H9 (cell line): ENCODE data around the gene KCTD17. TPM values are rescaled to one million over a fixed set of nuclear protein-coding genes. Genes with fewer than 3 reads are reported as not detected.

Experiments
- DNase-seq: peaks from one replicate; pipeline ENCODE4 v3.0.0-alpha.2; 2017
- H2AFZ ChIP-seq: one replicate; pipeline ENCODE4 v1.6.1; 2013; ENCODE audit warnings: mild to moderate bottlenecking, low read length, control low read depth, moderate library complexity
- H2AK5ac ChIP-seq: 2 replicates; pipeline ENCODE4 v1.6.1; 2013; ENCODE audit warnings: low read length, control low read depth, mixed read lengths; ENCODE audit not compliant: insufficient read length
- H2BK120ac ChIP-seq: one replicate; pipeline ENCODE4 v1.6.1; 2013; ENCODE audit warnings: low read depth, mild to moderate bottlenecking, low read length, control low read depth, inconsistent platforms; ENCODE audit not compliant: poor library complexity, severe bottlenecking
- H2BK12ac ChIP-seq: 2 replicates; pipeline ENCODE4 v1.6.1; 2013; ENCODE audit warnings: low read length, control low read depth, mixed read lengths, low read depth; ENCODE audit not compliant: insufficient read length
- H2BK15ac ChIP-seq: 2 replicates; pipeline ENCODE4 v1.6.1; 2013; ENCODE audit warnings: low read depth, low read length, control low read depth
- H2BK20ac ChIP-seq: one replicate; pipeline ENCODE4 v1.6.1; 2013; ENCODE audit warnings: low read depth, mild to moderate bottlenecking, low read length, control low read depth, inconsistent platforms; ENCODE audit not compliant: poor library complexity, severe bottlenecking
- H2BK5ac ChIP-seq: 2 replicates; pipeline ENCODE4 v1.6.1; 2013; ENCODE audit warnings: low read length, control low read depth, mixed read lengths; ENCODE audit not compliant: insufficient read length
- H3K14ac ChIP-seq: 2 replicates; pipeline ENCODE4 v1.6.1; 2013; ENCODE audit warnings: low read length, control low read depth; ENCODE audit not compliant: insufficient read depth
- H3K18ac ChIP-seq: 2 replicates; pipeline ENCODE4 v1.6.1; 2013; ENCODE audit warnings: low read depth, mild to moderate bottlenecking, mixed read lengths, low read length, control low read depth; ENCODE audit not compliant: insufficient read length
- H3K23ac ChIP-seq: 2 replicates; pipeline ENCODE4 v1.6.1; 2013; ENCODE audit warnings: low read length, control low read depth, mixed read lengths, low read depth; ENCODE audit not compliant: insufficient read length
- H3K23me2 ChIP-seq: 2 replicates; pipeline ENCODE4 v1.6.1; 2013; ENCODE audit warnings: low read depth, mild to moderate bottlenecking, mixed read lengths, low read length, control low read depth; ENCODE audit not compliant: insufficient read length, poor library complexity, severe bottlenecking
- H3K27ac ChIP-seq: 2 replicates; pipeline ENCODE4 v1.5.1; 2013; ENCODE audit warnings: low read length, control low read depth, mixed read lengths, low read depth; ENCODE audit not compliant: insufficient read length
- H3K27me3 ChIP-seq: 2 replicates; pipeline ENCODE4 v1.6.1; 2013; ENCODE audit warnings: low read length, control low read depth, inconsistent platforms; ENCODE audit not compliant: insufficient read depth
- H3K4ac ChIP-seq: 2 replicates; pipeline ENCODE4 v1.6.1; 2013; ENCODE audit warnings: low read depth, mild to moderate bottlenecking, control low read depth, inconsistent platforms, low read length, moderate library complexity
- H3K4me1 ChIP-seq: 2 replicates; pipeline ENCODE4 v1.6.1; 2013; ENCODE audit warnings: low read length, control low read depth, inconsistent platforms; ENCODE audit not compliant: insufficient read depth
- H3K4me2 ChIP-seq: 2 replicates; pipeline ENCODE4 v1.6.1; 2013; ENCODE audit warnings: low read length, control low read depth, mixed read lengths; ENCODE audit not compliant: insufficient read length, insufficient read depth
- H3K56ac ChIP-seq: 2 replicates; pipeline ENCODE4 v1.6.1; 2013; ENCODE audit warnings: low read depth, mild to moderate bottlenecking, mixed read lengths, low read length, control low read depth; ENCODE audit not compliant: insufficient read length
- H3K79me1 ChIP-seq: 2 replicates; pipeline ENCODE4 v1.6.1; 2013; ENCODE audit warnings: low read depth, mild to moderate bottlenecking, moderate library complexity, low read length, control low read depth, inconsistent platforms; ENCODE audit not compliant: insufficient read depth, poor library complexity, severe bottlenecking
- H3K79me2 ChIP-seq: 2 replicates; pipeline ENCODE4 v1.6.1; 2013; ENCODE audit warnings: low read length, control low read depth, inconsistent platforms; ENCODE audit not compliant: insufficient read depth
- H3K9ac ChIP-seq: 2 replicates; pipeline ENCODE4 v1.6.1; 2013; ENCODE audit warnings: low read length, control low read depth, mixed read lengths; ENCODE audit not compliant: insufficient read length; ENCODE audit errors: extremely low read depth
- H3K9me3 ChIP-seq: one replicate; pipeline ENCODE4 v1.6.1; 2013; ENCODE audit warnings: low read depth, low read length, inconsistent platforms; ENCODE audit not compliant: control insufficient read depth
- H3T11ph ChIP-seq: one replicate; pipeline ENCODE4 v1.6.1; 2013; ENCODE audit warnings: mild to moderate bottlenecking, low read length, control low read depth, inconsistent platforms
- H4K20me1 ChIP-seq: one replicate; pipeline ENCODE4 v1.6.1; 2013; ENCODE audit not compliant: control insufficient read depth, insufficient read length, insufficient read depth
- H4K5ac ChIP-seq: 2 replicates; pipeline ENCODE4 v1.6.1; 2013; ENCODE audit warnings: low read depth, mild to moderate bottlenecking, mixed read lengths, low read length, control low read depth; ENCODE audit not compliant: insufficient read length
- H4K8ac ChIP-seq: replicated peaks from 2 replicates; pipeline ENCODE4 v1.6.1; 2013; ENCODE audit warnings: low read length, control low read depth, mixed read lengths, low read depth; ENCODE audit not compliant: insufficient read length
- H4K91ac ChIP-seq: 2 replicates; pipeline ENCODE4 v1.6.1; 2013; ENCODE audit warnings: low read depth, mild to moderate bottlenecking, moderate library complexity, mixed read lengths, low read length, control low read depth; ENCODE audit not compliant: insufficient read length
- H3K27ac Mint-ChIP-seq, 3 experiments: 2 replicates in 2 of 3; 3 replicates in 1 of 3; pipeline ENCODE4 v1.8.0; 2020 to 2021; ENCODE audit warnings: mixed read lengths in 3 of 3, mild to moderate bottlenecking in 1 of 3, moderate library complexity in 1 of 3
- H3K27me3 Mint-ChIP-seq: 2 replicates; pipeline ENCODE4 v1.8.0; 2021; ENCODE audit warnings: low read depth, mild to moderate bottlenecking, moderate library complexity, mixed read lengths
- H3K36me3 Mint-ChIP-seq, 3 experiments: 2 replicates in 2 of 3; 3 replicates in 1 of 3; pipeline ENCODE4 v1.8.0; 2020 to 2021; ENCODE audit warnings: low read depth in 3 of 3, mixed read lengths in 3 of 3; ENCODE audit not compliant: insufficient read depth in 1 of 3
- H3K4me1 Mint-ChIP-seq, 2 experiments: 2 replicates each; pipeline ENCODE4 v1.8.0; 2020; ENCODE audit warnings: mixed read lengths in 2 of 2
- H3K4me3 Mint-ChIP-seq, 2 experiments: 2 replicates in 1 of 2; 3 replicates in 1 of 2; pipeline ENCODE4 v1.8.0; 2020 to 2021; ENCODE audit warnings: mild to moderate bottlenecking in 2 of 2, mixed read lengths in 2 of 2, moderate library complexity in 1 of 2
- H3K9me3 Mint-ChIP-seq, 2 experiments: 2 replicates in 1 of 2; 3 replicates in 1 of 2; pipeline ENCODE4 v1.8.0; 2020; ENCODE audit warnings: mild to moderate bottlenecking in 2 of 2, mixed read lengths in 2 of 2, moderate library complexity in 1 of 2
- WGBS: extraction: QIAGEN DNeasy Blood & Tissue Kit; methylation state at CpG from one replicate; pipeline ENCODE4 v1.1.7; 2013; ENCODE audit warnings: missing lambda C conversion rate, low lambda C conversion rate, mixed read lengths; ENCODE audit not compliant: insufficient read length; ENCODE audit errors: extremely low coverage; 5-methylcytosine and 5-hydroxymethylcytosine counted together
- total RNA-seq: library from RNA; stranded (reverse); gene quantifications from 2 replicates; pipeline ENCODE4 v1.2.1, GENCODE V29; 2021
- TF ChIP-seq, protein P1 (sequence below): fragments of 200-600 bp; sonication (generic); conservative IDR thresholded peaks from 3 replicates; pipeline ENCODE4 v1.8.0; 2021; ENCODE audit warnings: antibody characterized with exemption, mild to moderate bottlenecking

Gene KCTD17
- total RNA-seq, 1 experiment from 2014 or later: 34.1 TPM

DNA sequence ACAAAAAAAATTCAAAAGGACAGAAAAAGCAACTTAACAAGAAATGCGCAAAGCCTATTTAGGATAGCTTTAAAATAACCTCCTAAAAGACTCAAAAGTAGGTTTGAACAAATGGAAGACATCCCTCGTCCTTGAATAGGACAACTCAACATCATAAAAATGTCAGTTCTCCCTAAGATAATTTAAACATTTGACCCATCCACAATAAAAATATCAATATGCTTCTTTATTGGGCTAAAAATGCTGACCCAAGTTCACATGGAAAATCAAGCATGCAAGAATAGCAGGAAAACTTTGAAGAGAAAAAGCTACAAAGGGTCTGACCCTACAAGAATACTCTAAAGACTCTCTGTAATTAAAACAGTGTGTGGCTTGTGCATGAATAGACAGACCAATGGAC, 12.1 kb upstream of the KCTD17 start:
- no peak overlapping the region for H3K18ac ChIP-seq
- no peak overlapping the region for H4K91ac ChIP-seq
- Mint-ChIP-seq H3K9me3 (no peaks in the 10 kb centered on the region), H3K27ac (no peak overlapping the region), H3K36me3 (no peaks in the 10 kb centered on the region), H3K4me3 (no peak overlapping the region), H3K4me1 (peaks cover 16 to 20% of the 10 kb centered on the region in 2 experiments), H3K27me3 (peaks cover 34% of the 10 kb centered on the region)
- H3K14ac ChIP-seq: no peak overlapping the region
- no peak overlapping the region for H2BK120ac ChIP-seq
- no peak overlapping the region for H4K5ac ChIP-seq
- no peak overlapping the region for H3T11ph ChIP-seq
- no peak for DNase-seq
- no peaks in the 10 kb centered on the region for H3K79me1 ChIP-seq
- no peak overlapping the region for H2BK15ac ChIP-seq
- no peak overlapping the region for H3K4ac ChIP-seq
- H3K9ac ChIP-seq: no peak overlapping the region
- no peak overlapping the region for H4K8ac ChIP-seq
- H2AFZ ChIP-seq: no peak overlapping the region
- H3K56ac ChIP-seq: no peak overlapping the region
- TF ChIP-seq, protein P1, sequence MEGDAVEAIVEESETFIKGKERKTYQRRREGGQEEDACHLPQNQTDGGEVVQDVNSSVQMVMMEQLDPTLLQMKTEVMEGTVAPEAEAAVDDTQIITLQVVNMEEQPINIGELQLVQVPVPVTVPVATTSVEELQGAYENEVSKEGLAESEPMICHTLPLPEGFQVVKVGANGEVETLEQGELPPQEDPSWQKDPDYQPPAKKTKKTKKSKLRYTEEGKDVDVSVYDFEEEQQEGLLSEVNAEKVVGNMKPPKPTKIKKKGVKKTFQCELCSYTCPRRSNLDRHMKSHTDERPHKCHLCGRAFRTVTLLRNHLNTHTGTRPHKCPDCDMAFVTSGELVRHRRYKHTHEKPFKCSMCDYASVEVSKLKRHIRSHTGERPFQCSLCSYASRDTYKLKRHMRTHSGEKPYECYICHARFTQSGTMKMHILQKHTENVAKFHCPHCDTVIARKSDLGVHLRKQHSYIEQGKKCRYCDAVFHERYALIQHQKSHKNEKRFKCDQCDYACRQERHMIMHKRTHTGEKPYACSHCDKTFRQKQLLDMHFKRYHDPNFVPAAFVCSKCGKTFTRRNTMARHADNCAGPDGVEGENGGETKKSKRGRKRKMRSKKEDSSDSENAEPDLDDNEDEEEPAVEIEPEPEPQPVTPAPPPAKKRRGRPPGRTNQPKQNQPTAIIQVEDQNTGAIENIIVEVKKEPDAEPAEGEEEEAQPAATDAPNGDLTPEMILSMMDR: no peak
- no peaks in the 10 kb centered on the region for H3K9me3 ChIP-seq
- H2BK20ac ChIP-seq: no peak overlapping the region
- H3K4me1 ChIP-seq: no peaks in the 10 kb centered on the region; the same call in 1 of the 2 replicates
- no peak overlapping the region for H3K27ac ChIP-seq
- H3K4me2 ChIP-seq: no peak overlapping the region
- no peak overlapping the region for H2BK12ac ChIP-seq
- H4K20me1 ChIP-seq: no peaks in the 10 kb centered on the region
- no CpG with 5 or more reads among the region's 2 CpGs for WGBS
- no peak overlapping the region for H2BK5ac ChIP-seq
- H3K79me2 ChIP-seq: no peaks in the 10 kb centered on the region
- no peaks in the 10 kb centered on the region for H3K23me2 ChIP-seq
- no peaks in the 10 kb centered on the region for H3K27me3 ChIP-seq
- H2AK5ac ChIP-seq: no peak overlapping the region
- no peak overlapping the region for H3K23ac ChIP-seq
